ENCODE results near the gene GET4.
"Not testable (repeated sequence)": the region's sequence is repeated elsewhere in the genome, so short reads cannot be mapped to it uniquely, and the experiment has no call there.

The GET4 gene

GRCh38 chr7:871900-872537, 4.3 kb upstream of the GET4 start:
- no peak for DNase-seq

GRCh38 chr7:872685-873084, 3.7 kb upstream of the GET4 start:
- not testable (repeated sequence) for DNase-seq

- DNase-seq = peak; percentile 93
These were observed 2.9 kb upstream of the GET4 start for GRCh38 chr7:873367-874002.

- DNase-seq = peak; percentile 49
These were observed 2.2 kb upstream of the GET4 start for GRCh38 chr7:874031-874749.

- no peak for DNase-seq
These were observed 1.3 kb upstream of the GET4 start for GRCh38 chr7:875051-875450.

GRCh38 chr7:875476-876076, 778 bp upstream of the GET4 start:
- DNase-seq = no peak

GRCh38 chr7:876972-877311, 588 bp downstream of the GET4 start:
- DNase-seq = peak; percentile 68

GRCh38 chr7:877312-878232, 1.2 kb downstream of the GET4 start:
- peak; percentile 62 for DNase-seq

GRCh38 chr7:879093-879492, 2.7 kb downstream of the GET4 start:
- no peak for DNase-seq

GRCh38 chr7:879706-880105, 3.4 kb downstream of the GET4 start:
- no peak for DNase-seq

GRCh38 chr7:880450-880849, 4.1 kb downstream of the GET4 start:
- no peak for DNase-seq

- DNase-seq = no peak
These were observed 5.3 kb downstream of the GET4 start for GRCh38 chr7:881441-882234.

GRCh38 chr7:882336-883035, 6.1 kb downstream of the GET4 start:
- no peak for DNase-seq

GRCh38 chr7:883055-884021, 7.0 kb downstream of the GET4 start:
- no peak for DNase-seq

GRCh38 chr7:884191-885003, 8.0 kb downstream of the GET4 start:
- no peak for DNase-seq

- DNase-seq = no peak
These were observed 9.0 kb downstream of the GET4 start for GRCh38 chr7:885261-885892.

GRCh38 chr7:885893-886625, 9.7 kb downstream of the GET4 start:
- no peak for DNase-seq
